Astrocyte (in vitro differentiated cells and primary cell): ENCODE data around the gene BMP7.

Source experiments
- CTCF ChIP-seq: IDR thresholded peaks from 2 replicates; pipeline ENCODE4 v1.5.1; 2011; ENCODE audit warnings: low read depth, mild to moderate bottlenecking, inconsistent platforms, low read length, moderate library complexity; ENCODE audit not compliant: insufficient read depth
- EZH2 ChIP-seq: IDR thresholded peaks from 2 replicates; pipeline ENCODE4 v1.6.1; 2012; ENCODE audit warnings: mild to moderate bottlenecking, low read length, inconsistent platforms; ENCODE audit not compliant: insufficient read depth

DNA sequence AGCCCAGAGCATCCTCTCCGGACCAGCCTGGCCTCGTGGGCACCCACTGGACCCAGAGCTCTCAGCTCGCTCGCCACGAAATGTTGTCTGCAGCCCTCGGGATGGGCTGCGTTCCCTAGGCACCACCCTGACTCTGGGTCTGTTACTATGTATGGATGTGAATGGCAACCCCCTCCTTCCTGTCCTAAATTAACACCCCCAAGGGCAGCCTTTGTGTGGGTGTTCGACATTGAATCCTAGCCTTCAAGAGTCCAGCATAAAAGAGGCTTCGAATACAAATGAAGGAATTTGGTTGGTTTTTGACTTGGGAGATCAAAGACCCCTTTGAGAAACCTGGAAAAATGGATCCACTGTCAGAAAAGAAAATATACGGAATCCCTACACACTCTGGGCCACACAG is 86.1 kb downstream of the BMP7 start:
- TF ChIP-seq CTCF, result no peak
- no peak for TF ChIP-seq EZH2
